ENCODE results near the gene LRPAP1.

DNA sequence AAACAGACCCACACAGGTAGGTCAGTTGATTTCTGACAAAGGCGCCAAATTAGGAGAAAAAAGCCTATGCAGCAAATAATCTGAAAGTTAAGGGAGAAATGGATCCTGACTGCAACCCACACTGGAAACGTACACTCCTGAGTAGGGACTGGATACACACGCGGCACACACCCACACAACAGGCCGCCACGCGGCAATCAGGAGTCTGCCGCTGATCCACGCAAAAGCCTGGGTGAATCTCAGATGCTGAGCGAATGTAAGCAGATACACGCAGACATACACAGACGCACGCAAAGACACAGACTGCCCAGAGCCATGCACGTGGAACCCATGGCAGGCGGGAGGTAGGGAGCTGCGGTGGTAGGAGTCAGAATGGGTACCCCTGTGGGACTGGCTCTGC lies 21.7 kb downstream of the LRPAP1 start:
- TF ChIP-seq, protein P1, sequence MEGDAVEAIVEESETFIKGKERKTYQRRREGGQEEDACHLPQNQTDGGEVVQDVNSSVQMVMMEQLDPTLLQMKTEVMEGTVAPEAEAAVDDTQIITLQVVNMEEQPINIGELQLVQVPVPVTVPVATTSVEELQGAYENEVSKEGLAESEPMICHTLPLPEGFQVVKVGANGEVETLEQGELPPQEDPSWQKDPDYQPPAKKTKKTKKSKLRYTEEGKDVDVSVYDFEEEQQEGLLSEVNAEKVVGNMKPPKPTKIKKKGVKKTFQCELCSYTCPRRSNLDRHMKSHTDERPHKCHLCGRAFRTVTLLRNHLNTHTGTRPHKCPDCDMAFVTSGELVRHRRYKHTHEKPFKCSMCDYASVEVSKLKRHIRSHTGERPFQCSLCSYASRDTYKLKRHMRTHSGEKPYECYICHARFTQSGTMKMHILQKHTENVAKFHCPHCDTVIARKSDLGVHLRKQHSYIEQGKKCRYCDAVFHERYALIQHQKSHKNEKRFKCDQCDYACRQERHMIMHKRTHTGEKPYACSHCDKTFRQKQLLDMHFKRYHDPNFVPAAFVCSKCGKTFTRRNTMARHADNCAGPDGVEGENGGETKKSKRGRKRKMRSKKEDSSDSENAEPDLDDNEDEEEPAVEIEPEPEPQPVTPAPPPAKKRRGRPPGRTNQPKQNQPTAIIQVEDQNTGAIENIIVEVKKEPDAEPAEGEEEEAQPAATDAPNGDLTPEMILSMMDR (IDR thresholded peaks at IDR 0.05): no peak
- TF ChIP-seq NFIC (IDR thresholded peaks at IDR 0.05; ENCODE audit: borderline replicate concordance) (no peak), RCOR1 (IDR thresholded peaks at IDR 0.05; ENCODE audit: low read length) (no peak), MXI1 (IDR thresholded peaks at IDR 0.05; ENCODE audit: low read depth, low read length) (no peak)
- TF ChIP-seq, protein P2, sequence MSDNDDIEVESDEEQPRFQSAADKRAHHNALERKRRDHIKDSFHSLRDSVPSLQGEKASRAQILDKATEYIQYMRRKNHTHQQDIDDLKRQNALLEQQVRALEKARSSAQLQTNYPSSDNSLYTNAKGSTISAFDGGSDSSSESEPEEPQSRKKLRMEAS (IDR thresholded peaks at IDR 0.05; ENCODE audit: low read depth): no peak

Data from SK-N-SH (cell line).